ENCODE measurements around the gene GPBAR1. TPM values are rescaled to one million over a fixed set of nuclear protein-coding genes. Genes with fewer than 3 reads are reported as not detected.
"Not testable (repeated sequence)": the region's sequence is repeated elsewhere in the genome, so short reads cannot be mapped to it uniquely, and the experiment has no call there.

Gene GPBAR1
- total and polyA plus RNA-seq, 9 donors = 0.28 to 3.8 (median 2.1) TPM

DNA sequence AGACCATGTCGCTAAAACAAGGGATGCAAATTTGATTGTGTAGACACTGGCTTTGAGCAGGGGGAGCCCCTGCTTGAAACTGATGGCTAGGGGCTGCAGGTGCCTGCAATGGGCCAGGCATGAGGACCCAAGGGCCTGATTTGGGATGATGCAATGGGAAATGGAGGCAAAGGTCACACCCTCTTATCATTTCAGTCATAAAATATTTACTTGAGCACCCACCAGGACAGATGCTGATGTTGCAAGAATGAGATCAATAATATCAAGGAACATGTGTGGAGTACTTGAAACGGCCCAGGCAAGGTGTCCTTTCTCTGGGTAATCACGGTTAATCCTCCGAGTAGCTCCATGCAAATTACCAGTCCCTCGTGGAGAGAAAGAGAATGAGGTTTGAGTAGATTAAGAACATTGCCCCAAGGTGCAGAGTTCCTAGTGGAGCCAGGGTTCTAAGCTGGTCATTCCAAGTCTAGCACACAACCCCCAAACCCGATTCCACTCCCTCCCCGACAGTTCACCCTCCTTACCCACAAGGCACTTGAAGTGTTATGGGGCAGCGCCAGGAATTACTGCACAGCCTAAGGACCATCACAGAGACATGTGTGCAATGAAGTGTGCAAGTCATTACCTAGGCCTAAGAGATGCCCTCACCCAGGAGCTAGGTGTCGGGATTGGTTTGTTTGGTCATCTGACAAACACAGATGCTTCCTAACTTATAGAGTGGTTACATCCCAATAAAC, 45.5 kb downstream of the GPBAR1 start:
- intact Hi-C loops (cut with DNase I) = no loop called here
- no peak for DNase-seq
- Histone ChIP-seq H3K27me3 (no peaks in the 10 kb centered on the region), H3K4me3 (no peak overlapping the region), H3K4me1 (ENCODE audit: insufficient read depth) (peaks cover 2% of the 10 kb centered on the region), H3K36me3 (no peaks in the 10 kb centered on the region), H3K27ac (no peak overlapping the region), H3K9me3 (no peaks in the 10 kb centered on the region)
- TF ChIP-seq, protein P1, sequence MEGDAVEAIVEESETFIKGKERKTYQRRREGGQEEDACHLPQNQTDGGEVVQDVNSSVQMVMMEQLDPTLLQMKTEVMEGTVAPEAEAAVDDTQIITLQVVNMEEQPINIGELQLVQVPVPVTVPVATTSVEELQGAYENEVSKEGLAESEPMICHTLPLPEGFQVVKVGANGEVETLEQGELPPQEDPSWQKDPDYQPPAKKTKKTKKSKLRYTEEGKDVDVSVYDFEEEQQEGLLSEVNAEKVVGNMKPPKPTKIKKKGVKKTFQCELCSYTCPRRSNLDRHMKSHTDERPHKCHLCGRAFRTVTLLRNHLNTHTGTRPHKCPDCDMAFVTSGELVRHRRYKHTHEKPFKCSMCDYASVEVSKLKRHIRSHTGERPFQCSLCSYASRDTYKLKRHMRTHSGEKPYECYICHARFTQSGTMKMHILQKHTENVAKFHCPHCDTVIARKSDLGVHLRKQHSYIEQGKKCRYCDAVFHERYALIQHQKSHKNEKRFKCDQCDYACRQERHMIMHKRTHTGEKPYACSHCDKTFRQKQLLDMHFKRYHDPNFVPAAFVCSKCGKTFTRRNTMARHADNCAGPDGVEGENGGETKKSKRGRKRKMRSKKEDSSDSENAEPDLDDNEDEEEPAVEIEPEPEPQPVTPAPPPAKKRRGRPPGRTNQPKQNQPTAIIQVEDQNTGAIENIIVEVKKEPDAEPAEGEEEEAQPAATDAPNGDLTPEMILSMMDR (IDR thresholded peaks at IDR 0.05) = no peak
- TF ChIP-seq EP300 (IDR thresholded peaks at IDR 0.05) (no peak), POLR2A (IDR thresholded peaks at IDR 0.05) (no peak)
- 84 to 89% (median 87%) methylated on average over 9 of the region's 9 CpGs for WGBS, 3 donors

DNA sequence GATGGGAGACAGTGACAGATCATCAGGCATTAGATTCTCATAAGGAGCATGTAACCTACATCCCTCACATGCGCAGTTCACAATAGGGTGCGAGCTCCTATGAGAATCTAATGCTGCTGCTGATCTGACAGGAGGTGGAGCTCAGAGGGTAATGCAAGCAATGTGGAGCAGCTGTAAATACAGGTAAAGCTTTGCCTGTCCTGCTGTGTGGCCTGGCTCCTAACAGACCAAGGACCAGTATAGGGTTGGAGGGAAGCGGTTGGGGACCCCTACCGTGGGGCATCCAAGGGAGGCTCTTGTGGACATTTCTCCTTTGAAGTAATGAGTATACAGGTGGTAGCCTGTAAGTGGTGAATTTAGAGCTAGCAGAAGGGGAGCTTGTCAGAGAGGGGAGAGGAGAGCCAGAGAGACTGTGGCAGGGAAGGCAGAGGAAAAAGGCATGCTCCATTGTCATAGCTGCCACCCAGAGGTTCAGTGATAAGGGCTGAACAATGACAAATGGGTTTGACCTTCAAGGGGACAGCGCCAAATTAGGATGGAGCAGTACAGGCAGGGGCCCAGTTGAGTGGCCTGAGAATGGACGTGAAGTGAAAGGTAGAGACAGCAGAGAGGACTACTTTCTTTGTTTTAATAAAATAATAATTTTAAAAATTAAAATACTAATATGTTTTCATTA, 46.7 kb downstream of the GPBAR1 start:
- Histone ChIP-seq H3K27ac (no peak overlapping the region), H3K4me1 (ENCODE audit: insufficient read depth) (no peaks in the 10 kb centered on the region), H3K27me3 (no peaks in the 10 kb centered on the region), H3K9me3 (no peaks in the 10 kb centered on the region), H3K36me3 (no peaks in the 10 kb centered on the region), H3K4me3 (no peak overlapping the region)
- TF ChIP-seq EP300 (IDR thresholded peaks at IDR 0.05) (no peak), POLR2A (IDR thresholded peaks at IDR 0.05) (no peak)
- TF ChIP-seq, protein P1 (IDR thresholded peaks at IDR 0.05) = no peak
- no peak for DNase-seq
- intact Hi-C loops (cut with DNase I) = no loop called here
- WGBS, 3 donors = 88 to 91% (median 89%) methylated on average over 6 of the region's 6 CpGs

DNA sequence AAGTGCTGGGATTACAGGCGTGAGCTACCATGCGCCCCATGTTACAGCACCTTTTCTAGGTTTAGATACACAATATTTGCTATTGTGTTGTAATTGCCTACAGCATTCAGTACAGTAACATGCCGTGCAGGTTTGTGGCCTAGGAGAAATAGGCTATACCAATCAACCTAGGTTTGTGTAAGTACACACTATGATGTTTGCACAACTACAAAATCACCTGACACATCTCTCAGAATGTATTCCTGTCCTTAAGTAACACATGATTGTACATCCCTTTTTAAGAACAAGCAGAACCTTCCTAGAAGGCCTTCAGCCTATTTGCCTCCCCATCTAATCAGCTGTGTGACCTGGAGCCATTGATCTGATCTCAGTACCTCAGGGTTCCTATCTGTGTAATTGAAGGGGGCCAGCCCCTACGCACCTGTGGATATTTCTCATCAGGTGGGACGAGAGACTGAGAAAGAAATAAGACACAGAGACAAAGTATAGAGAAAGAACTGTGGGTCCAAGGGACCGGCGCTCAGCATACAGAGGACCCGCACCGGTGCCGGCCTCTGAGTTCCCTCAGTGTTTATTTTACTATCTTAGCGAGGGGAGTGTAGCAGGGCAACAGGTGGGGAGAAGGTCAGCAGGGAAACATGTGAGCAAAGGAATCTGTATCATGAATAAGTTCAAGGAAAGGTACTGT, 50.2 kb downstream of the GPBAR1 start:
- Histone ChIP-seq H3K9me3 (no peaks in the 10 kb centered on the region), H3K27ac (no peak overlapping the region), H3K4me3 (no peak overlapping the region), H3K27me3 (no peaks in the 10 kb centered on the region), H3K4me1 (ENCODE audit: insufficient read depth) (no peaks in the 10 kb centered on the region), H3K36me3 (no peaks in the 10 kb centered on the region)
- 54 to 61% (median 58%) methylated on average over 11 of the region's 11 CpGs for WGBS, 3 donors
- intact Hi-C loops (cut with DNase I) = no loop called here
- TF ChIP-seq POLR2A (IDR thresholded peaks at IDR 0.05) = no peak
- TF ChIP-seq, protein P1 (IDR thresholded peaks at IDR 0.05) = no peak
- TF ChIP-seq EP300 (IDR thresholded peaks at IDR 0.05) = no peak
- DNase-seq = no peak

DNA sequence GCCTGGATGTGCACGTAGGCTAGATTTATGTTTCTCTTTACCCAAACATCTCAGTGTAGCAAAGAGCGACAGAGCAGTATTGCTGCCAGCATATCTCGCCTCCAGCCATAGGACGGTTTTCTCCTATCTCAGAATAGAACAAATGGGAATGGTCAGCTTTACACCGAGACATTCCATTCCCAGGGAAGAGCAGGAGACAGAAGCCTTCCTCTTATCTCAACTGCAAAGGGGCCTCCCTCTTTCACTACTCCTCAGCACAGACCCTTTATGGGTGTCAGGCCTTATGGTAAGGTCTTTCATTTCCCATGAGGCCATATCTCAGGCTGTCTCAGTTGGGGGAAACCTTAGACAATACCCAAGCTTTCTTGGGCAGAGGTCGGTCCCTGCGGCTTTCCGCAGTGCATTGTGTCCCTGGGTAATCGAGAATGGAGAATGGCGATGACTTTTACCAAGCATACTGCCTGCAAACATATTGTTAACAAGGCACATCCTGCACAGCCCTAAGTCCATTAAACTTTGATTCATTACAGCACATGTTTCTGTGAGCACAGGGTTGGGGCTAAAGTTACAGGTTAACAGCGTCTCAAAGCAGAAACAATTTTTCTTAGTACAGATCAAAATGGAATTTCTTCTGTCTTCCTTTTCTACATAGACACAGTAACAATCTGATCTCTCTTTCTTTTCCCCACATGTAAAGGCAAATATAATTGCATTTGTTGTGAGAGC, 50.9 kb downstream of the GPBAR1 start:
- H3K27ac ChIP-seq; H3K9me3 ChIP-seq; H3K36me3 ChIP-seq; H3K4me3 ChIP-seq; intact Hi-C loops (cut with DNase I); H3K4me1 ChIP-seq (ENCODE audit: insufficient read depth); H3K27me3 ChIP-seq; DNase-seq: not testable (repeated sequence)
- 29 to 38% (median 30%) methylated on average over 11 of the region's 11 CpGs for WGBS, 3 donors

All from ovary (tissue), 9 donors.